Measurements from ENCODE around the gene DTNB.
"Not testable (repeated sequence)": the region's sequence is repeated elsewhere in the genome, so short reads cannot be mapped to it uniquely, and the experiment has no call there.

Gene DTNB

GRCh38 chr2:25421289-25421688 lies 252.1 kb downstream of the DTNB start:
- no peak for DNase-seq (ENCODE audit: low read depth, low spot score)

GRCh38 chr2:25420820-25421237 lies 252.5 kb downstream of the DTNB start:
- no peak for DNase-seq (ENCODE audit: low read depth, low spot score)

GRCh38 chr2:25419678-25420242 lies 253.6 kb downstream of the DTNB start:
- DNase-seq (ENCODE audit: low read depth, low spot score): no peak

DNA sequence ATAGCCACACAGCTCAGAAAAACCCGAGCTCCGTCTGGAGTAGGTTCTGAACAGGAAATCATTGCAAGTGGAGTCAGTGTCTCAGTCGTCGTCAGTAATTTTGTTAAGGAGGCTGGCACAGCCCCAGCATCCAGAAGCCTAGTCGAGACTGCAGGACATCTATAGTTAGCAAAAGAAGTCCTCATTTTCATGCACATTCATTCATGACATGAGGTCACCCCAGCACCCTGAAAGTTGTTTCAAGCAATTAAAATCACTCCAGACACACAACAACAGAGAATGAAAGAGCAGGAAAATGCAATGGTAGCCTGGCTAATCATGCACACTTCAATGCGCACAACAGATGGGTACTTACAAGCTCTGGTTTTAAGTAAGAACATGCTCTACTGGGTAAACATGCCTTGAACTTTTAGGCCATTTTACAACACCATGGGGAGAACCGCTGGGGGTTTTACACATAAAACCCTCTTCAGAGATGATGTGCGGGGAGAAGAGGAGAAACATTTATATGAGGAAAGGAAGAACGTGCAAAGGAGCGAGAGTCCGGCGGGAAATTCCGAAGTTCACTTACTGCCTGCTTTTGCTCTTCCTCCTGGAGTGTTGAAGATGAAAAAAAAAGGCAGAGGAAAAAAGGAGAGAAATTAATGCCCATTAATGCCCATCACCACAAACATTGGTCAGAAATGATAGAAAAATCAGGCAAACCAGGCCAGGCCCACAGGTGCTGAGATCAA lies 254.3 kb downstream of the DTNB start:
- DNase-seq (ENCODE audit: low read depth, low spot score): no peak

DNA sequence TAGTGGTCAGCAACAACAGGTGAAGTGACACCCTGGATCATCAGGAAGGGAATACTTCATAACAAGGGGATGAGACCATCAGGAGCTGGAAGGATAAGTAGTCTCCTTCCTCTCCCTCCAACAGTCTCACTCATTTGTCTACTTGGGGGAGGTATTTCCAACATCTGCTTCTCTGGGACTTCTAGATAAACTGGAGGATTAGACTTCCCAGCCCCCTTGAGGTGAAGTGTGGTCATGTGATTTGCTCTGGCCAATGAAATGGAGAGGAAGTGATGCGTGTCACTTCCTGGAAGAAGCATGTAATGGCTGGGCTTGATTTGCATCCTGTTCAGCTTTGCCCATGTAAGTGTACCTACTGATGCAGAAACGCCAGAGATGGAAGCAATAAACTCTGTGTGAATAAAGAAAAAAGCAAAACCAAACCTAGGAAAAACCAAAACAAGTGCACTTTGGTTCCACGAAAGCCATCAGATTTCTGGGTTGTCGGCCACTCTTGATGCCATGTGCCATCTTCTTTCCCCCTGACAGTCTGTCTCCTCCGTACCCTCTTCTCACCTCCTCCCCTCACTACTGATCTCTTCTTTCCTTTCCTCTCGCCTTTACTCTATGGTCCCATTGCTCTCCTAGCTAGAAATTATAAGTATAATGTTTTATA lies 255.5 kb downstream of the DTNB start:
- DNase-seq (ENCODE audit: low read depth, low spot score): no peak

DNA sequence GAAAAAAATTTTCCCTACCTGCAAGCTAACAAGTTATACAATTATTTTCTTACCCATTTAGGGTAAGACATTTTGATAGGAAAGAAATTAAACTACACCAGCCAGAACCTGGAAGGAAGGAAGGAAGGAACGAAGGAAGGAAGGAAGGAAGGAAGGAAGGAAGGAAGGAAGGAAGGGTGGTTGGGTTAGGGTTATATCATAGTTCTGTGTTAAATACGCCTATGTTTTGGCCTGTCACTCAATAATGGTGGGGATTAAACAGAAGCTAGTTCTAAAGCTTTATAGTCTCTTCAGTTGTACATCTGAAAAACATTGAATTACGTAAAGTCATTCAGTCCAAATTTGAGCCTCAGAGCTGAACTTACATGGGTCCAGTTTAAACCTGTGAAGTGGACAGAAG lies 256.7 kb downstream of the DTNB start:
- DNase-seq (ENCODE audit: low read depth, low spot score): no peak

DNA sequence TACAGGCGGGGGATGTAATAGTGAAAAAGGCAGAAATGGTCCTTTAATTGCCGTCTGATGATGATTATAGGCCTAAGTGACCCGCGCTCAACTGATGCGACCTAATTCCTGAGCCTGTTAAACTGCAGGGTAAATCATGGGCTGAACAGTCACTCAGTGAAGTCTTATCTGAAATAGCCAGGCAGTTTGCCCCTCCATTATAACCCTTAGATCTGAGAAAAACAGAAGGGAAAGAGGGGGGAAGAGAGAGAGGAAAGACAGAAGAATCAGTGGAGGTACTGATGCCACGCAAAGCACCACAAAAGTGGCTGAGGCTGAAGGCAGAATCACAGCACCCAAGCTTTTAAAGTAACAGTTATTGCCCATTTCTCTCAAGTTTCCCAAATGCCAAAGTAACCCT lies 258.6 kb downstream of the DTNB start:
- no peak for DNase-seq (ENCODE audit: low read depth, low spot score)

- DNase-seq (ENCODE audit: low read depth, low spot score): not testable (repeated sequence)
Measured at GRCh38 chr2:25413409-25413808, 260.0 kb downstream of the DTNB start.

- DNase-seq (ENCODE audit: low read depth, low spot score): no peak
Measured at GRCh38 chr2:25411753-25412152, 261.6 kb downstream of the DTNB start.

- no peak for DNase-seq (ENCODE audit: low read depth, low spot score)
Measured at GRCh38 chr2:25411281-25411680, 262.1 kb downstream of the DTNB start.

DNA sequence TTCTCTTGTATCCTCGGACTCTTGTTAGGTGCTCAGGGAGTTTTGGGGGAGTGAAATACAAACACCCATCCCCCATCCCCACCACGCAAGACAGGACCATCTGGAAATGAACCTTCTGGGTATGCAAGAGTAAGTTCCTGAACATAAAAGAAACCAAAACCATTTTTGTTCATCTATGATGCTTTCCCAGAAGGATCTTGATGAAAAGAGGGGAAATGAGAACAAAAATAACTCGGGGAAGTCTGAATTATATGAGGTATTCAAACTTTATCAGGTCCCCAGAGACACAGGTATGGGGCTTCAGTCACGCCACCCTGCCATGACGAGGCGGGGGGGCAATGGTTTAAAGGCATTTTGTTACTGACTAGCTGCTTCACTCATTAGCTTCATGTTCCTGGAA lies 263.0 kb downstream of the DTNB start:
- no peak for DNase-seq (ENCODE audit: low read depth, low spot score)

GRCh38 chr2:25409468-25409867 lies 263.9 kb downstream of the DTNB start:
- no peak for DNase-seq (ENCODE audit: low read depth, low spot score)

DNA sequence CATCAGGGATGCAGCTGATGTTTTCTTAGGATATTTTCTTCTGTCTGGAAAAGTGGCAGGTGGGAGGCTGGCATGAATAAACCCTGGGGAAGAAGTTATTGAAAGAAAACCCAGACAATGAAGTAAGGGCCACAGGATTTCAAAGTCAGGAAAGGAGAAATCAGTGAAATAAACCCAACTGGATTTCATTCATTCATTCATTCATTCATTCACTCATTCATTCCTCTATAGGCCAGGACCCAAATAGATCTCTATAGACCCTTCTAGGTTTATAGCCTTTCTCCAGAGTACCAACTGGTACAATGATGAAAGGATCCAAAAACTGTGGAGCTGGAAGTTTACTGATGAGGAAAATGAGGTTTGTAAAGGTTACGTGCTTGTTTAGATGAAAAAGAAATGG lies 264.3 kb downstream of the DTNB start:
- no peak for DNase-seq (ENCODE audit: low read depth, low spot score)

DNA sequence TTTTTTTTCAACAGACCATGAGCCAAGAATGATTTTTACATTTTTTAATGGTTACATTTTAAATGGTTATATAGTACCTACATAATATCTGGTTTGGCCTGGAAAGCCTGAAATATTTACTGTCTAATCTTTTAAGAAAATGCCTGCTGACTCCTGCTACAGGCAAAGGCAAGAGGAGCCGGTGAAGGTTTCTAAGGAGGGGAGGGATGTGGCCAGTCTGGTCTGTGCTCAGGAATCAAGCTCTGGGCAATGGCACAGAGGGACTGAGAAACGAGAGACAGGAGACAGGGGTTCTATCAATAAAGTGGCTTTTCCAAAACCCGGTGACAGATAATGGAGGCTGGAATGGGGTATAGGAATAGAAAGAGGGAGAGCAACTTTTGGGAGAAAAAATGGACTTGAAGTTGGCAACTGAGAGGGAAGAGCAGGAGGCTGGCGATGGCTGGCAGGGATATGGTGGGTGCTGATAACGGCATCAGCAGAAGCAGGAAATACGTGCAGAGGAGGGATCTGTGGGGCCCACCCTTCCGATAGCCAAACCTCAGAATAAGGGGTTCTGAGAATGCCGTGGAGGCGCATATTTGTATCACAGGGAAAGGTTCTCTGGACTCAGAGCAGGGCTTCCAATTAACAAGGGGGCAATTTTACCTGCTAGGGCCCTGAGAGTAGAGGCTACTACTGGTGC lies 267.6 kb downstream of the DTNB start:
- DNase-seq (ENCODE audit: low read depth, low spot score): no peak

- DNase-seq (ENCODE audit: low read depth, low spot score): not testable (repeated sequence)
Measured at GRCh38 chr2:25403120-25403760, 270.1 kb downstream of the DTNB start.

DNA sequence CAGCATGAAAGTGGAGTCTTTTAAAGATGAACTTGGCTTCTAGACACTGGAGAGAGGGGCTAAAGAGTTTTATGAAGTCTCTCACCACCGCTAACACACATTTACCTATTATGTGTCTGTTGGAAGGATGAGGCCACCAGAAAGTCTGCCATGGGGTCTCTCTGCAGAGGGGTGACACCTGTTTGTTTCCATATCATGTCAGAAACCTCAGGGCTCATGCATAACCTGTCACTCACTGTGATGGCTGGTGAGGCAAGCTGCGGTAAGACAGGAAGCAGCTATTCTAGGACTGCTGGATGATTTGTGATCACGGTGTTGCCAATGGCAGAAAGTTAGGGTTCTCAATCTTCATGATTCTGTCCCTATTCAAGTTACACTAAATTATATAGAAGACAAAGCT lies 270.9 kb downstream of the DTNB start:
- DNase-seq (ENCODE audit: low read depth, low spot score): no peak

GRCh38 chr2:25401307-25402026 lies 271.9 kb downstream of the DTNB start:
- no peak for DNase-seq (ENCODE audit: low read depth, low spot score)

DNA sequence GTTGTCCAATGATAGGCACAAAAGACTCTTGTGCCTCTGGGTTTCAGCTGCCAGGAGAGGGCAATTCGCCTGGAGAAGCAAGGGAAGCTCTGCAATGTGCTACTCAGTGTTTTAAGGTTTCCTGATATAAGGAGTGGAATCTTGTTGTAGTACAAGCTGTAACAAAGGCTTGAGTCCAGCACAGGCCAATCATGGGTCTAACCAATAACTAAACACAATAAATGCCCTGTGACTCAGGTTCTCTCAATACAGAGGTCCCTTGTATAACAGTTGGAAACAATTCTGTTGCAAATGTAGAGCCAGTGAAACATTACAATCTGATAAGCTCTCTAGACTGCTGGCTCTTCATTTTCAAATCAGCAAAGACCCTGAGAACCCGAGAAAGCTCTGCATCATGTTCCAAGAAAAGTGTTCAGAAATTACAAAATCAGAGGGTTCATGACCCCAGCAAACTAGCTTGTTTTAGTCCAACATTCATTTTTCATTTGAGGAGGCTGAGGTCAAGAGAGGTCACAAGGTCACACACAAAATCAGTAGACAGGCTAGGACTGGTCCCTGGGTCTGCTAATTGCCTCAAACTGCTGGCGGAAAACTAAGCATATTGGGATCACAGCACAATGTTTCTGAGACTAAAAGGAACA lies 272.7 kb downstream of the DTNB start:
- no peak for DNase-seq (ENCODE audit: low read depth, low spot score)

DNA sequence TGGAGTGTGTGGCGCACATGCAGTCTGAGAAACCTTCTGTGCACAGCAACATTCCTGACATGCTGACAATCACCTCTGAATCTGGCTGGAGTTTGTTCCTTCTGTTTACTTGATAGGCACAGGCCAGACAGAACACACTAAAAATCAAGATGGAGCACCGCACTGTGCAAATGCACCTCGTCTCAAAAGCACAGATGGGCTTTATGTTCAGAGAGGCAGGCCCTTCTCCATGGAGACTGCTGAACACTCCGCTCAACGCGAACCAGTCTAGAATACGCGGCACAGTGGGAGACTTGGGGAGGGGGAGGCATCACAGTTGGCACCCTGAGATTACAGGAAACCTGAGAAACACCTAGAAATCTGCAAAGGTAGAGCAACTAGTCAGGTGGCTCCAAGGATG lies 273.2 kb downstream of the DTNB start:
- no peak for DNase-seq (ENCODE audit: low read depth, low spot score)

- no peak for DNase-seq (ENCODE audit: low read depth, low spot score)
Measured at GRCh38 chr2:25398534-25398933, 274.8 kb downstream of the DTNB start.

- no peak for DNase-seq (ENCODE audit: low read depth, low spot score)
Measured at GRCh38 chr2:25397777-25398176, 275.6 kb downstream of the DTNB start.

Data from iPS DF 19.7 (cell line).